GM21786 (cell line): ENCODE measurements around the gene CYTH2.

ENCODE experiments used
- ATAC-seq: cut with Tn5 transposase; IDR thresholded peaks from one replicate; pipeline ENCODE4 v1.9.1; 2021; ENCODE audit not compliant: unreplicated experiment

Gene CYTH2, protein sequence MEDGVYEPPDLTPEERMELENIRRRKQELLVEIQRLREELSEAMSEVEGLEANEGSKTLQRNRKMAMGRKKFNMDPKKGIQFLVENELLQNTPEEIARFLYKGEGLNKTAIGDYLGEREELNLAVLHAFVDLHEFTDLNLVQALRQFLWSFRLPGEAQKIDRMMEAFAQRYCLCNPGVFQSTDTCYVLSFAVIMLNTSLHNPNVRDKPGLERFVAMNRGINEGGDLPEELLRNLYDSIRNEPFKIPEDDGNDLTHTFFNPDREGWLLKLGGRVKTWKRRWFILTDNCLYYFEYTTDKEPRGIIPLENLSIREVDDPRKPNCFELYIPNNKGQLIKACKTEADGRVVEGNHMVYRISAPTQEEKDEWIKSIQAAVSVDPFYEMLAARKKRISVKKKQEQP

DNA sequence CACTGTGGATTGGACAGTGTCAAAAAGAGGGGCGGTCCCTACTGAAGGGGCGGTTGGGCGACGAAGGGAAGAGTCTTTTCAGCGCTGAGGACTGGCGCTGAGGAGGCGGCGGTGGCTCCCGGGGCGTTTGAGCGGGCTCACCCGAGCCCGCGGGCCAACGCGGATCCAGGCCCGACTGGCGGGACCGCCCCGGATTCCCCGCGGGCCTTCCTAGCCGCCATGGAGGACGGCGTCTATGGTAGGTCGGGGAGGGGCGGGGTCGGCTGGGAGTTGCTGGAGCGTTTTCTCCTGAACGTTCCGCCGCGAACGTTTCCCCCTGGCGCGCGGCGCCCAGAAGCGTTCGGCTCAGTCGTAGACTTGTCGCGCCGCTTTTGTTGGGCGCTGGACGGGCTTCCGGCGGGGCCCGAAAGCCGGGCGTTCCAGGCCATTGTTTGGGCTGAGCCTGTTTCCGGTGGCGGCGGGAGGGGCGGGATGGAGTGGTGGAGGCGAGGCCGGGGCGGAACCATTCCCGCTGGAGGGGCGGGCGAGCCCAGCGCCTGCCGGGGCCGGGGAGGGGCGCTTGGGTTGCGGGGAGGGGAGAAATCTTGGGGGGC, at the start of gene CYTH2:
Gene CYTH2 (plus strand): TSS at position 81 of the 593 bp plus-strand sequence. CDS start 139 bp downstream, at position 220.
- peak; percentile 16 for ATAC-seq

DNA sequence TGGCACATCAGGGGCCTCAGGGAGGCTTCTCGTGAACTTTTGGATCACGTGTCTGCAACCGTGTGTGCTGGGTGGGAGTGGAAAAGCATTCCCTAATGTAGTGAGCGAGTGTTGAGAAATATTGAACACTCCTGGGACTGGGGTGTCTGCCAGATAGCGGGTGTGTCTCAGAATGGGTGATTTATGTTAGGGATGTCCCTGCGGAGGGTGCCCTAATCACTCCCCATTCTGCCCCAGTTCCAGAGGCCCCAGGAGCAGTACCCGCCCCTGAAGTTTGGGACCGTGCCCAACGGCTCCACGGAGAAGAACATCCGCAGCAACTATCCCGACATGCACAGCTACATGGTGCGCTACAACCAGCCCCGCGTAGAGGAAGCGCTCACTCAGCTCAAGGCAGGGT, 47.6 kb upstream of the CYTH2 start:
- ATAC-seq, result no peak

- no peak for ATAC-seq
These were observed 44.4 kb upstream of the CYTH2 start for GRCh38 chr19:48424694-48425219.

DNA sequence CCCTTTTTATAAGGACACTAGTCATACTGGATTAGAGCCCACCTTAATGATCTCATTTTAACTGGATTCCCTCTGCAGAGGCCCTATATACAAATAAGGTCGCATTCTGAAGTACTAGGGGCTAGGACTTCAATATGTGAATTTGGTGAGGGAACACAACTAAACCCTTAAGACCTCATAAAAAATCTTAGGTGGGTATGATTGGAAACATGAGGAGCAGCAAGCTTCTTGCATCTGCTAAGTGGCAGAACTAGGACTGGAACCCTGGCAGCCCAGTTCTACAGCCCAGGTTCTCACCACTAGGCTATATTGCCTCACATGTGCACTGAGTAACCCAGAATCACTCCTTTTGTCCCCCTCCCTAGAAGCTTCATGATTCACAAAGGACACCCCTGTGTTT, 40.5 kb upstream of the CYTH2 start:
- ATAC-seq, result no peak

GRCh38 chr19:48433337-48433736, 35.8 kb upstream of the CYTH2 start:
- ATAC-seq, result no peak

GRCh38 chr19:48436586-48436985, 32.6 kb upstream of the CYTH2 start:
- no peak for ATAC-seq

DNA sequence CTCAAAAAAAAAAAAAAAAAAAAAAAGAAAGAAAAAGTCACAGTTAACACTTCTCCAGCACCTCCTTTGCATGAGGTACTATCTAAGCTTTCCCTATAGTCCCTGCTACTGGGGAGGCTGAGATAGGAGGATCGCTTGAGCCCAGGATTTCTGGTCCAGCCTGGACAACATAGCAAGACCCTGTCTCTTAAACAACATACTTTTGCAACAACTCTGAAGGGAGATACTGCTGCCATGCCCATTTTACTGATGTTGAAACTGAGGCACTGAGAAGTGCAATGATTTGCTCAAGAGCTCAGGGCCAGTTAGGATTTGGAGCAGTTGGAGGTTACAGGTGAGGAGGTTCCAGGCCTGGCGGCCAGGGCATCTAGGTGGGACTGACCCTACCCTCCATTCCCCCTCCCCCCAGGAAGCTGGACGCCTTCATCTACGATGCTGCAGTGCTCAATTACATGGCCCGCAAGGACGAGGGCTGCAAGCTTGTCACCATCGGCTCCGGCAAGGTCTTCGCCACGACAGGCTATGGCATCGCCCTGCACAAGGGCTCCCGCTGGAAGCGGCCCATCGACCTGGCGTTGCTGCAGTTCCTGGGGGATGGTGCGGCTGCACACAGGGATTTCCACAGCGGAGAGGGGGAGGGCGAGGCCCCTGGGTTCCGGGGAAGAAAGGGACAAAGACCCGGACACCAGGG, 27.7 kb upstream of the CYTH2 start:
- no peak for ATAC-seq

DNA sequence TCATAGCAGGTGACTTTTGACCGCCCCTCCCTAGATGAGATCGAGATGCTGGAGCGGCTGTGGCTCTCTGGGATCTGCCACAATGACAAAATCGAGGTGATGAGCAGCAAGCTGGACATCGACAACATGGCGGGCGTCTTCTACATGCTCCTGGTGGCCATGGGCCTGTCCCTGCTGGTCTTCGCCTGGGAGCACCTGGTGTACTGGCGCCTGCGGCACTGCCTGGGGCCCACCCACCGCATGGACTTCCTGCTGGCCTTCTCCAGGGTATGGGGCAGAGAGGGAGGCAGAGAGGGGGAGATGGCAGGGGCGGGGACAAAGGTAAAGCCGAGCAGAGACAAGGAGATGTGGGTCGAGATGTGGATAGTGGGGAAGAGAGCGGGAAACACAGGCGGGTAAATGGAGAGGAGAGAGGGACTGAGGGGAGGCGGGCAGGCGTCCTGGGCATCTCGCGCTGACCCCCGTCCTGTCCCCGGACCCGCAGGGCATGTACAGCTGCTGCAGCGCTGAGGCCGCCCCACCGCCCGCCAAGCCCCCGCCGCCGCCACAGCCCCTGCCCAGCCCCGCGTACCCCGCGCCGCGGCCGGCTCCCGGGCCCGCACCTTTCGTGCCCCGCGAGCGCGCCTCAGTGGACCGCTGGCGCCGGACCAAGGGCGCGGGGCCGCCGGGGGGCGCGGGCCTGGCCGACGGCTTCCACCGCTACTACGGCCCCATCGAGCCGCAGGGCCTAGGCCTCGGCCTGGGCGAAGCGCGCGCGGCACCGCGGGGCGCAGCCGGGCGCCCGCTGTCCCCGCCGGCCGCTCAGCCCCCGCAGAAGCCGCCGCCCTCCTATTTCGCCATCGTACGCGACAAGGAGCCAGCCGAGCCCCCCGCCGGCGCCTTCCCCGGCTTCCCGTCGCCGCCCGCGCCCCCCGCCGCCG, 26.8 kb upstream of the CYTH2 start:
- ATAC-seq, result no peak

DNA sequence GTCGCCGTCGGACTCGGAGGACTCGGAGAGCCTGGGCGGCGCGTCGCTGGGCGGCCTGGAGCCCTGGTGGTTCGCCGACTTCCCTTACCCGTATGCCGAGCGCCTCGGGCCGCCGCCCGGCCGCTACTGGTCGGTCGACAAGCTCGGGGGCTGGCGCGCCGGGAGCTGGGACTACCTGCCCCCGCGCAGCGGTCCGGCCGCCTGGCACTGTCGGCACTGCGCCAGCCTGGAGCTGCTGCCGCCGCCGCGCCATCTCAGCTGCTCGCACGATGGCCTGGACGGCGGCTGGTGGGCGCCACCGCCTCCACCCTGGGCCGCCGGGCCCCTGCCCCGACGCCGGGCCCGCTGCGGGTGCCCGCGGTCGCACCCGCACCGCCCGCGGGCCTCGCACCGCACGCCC, 25.9 kb upstream of the CYTH2 start:
- ATAC-seq, result no peak

GRCh38 chr19:48443731-48444128, 25.4 kb upstream of the CYTH2 start:
- ATAC-seq, result no peak

DNA sequence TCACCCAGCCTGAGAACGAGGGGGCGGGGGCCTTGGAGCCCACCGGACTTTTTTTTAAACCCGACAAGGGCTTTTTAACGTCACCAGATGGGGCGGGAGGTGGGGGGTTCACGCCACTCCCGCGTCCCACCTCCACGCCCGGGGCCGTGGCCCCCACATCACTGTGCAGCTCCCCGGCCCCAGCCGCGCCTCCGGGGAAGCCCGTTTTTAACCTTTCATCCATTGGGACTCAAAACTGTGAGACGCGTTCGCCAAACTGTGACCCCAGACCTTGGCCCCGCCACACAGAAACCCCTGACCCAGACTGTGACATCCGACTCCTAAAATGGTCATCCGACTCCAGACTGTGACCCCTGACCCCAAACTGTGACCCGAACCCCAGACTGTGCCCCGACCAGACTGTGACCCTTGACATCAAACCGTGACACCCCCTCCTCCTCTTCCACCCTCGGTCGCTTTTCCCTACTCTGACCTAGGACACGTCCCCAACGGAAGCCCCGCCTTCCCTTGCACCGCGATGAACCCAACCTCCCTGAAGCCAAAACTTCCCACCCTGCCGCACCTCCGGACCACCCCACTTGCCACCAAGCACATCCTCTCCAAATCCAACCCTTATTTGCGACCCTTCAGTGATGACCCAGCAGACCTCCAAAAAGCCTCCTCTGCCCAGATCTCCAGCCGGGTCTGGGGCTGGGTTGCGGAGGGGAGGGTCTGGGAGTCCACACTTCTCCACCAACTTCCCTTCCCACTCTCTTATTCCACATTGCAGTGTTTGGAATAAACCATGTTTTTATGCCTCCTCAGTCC, 24.8 kb upstream of the CYTH2 start:
- ATAC-seq, result no peak

GRCh38 chr19:48444936-48445200, 24.3 kb upstream of the CYTH2 start:
- ATAC-seq, result no peak

GRCh38 chr19:48445256-48445605, 23.9 kb upstream of the CYTH2 start:
- peak; percentile 20 for ATAC-seq

DNA sequence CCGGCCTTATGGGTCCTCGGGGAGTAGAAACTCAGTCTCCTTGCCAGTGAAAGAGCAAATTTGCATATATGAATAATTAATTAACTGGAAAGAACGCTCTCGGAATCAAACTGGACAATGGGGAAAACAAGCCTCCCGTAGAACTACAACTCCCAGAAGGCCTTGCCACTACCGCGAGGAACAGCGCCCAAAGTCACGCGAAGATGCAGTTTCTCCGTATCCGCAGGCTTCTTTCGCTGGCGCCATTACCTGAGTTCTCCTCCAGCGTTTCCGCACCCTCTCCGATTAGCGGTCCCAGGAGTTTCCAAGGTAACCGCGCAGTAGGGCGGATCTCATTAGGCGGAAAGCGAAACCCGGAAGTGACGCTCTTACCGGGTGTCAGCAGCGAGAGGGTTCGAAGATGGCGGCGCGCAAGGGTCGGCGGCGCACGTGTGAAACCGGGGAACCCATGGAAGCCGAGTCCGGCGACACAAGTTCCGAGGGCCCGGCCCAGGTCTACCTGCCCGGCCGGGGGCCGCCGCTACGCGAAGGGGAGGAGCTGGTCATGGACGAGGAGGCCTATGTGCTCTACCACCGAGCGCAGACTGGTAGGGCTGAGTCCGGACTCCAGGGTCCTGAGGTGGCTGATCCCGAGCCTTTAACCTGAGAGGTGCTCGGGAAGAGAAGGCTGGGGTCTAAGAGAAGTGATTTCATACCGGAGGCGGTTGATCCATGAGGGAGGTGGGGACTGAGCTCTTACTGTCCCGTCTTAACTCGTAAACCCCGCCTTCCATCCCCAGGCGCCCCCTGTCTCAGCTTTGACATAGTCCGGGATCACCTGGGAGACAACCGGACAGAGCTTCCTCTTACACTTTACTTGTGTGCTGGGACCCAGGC, 23.3 kb upstream of the CYTH2 start, which contains the start of gene GRWD1:
Gene GRWD1 (plus strand): TSS at position 378 of the 876 bp plus-strand sequence. CDS start 23 bp downstream, at position 401.
- ATAC-seq, result peak; percentile 84

DNA sequence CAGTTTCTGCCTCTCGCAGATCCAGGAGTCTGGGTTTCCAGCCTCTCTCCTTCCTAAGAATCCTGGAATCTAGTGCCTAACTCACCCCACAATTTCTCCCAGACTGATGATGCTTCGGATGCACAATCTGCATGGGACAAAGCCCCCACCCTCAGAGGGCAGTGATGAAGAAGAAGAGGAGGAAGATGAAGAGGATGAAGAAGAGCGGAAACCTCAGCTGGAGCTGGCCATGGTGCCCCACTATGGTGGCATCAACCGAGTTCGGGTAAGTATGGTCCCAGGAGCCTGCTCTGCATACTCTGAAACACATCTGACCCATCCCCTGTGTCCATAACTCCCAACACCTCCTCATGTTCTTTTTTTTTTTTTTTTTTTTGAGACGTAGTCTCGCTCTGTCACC, 22.6 kb upstream of the CYTH2 start:
- ATAC-seq, result no peak

DNA sequence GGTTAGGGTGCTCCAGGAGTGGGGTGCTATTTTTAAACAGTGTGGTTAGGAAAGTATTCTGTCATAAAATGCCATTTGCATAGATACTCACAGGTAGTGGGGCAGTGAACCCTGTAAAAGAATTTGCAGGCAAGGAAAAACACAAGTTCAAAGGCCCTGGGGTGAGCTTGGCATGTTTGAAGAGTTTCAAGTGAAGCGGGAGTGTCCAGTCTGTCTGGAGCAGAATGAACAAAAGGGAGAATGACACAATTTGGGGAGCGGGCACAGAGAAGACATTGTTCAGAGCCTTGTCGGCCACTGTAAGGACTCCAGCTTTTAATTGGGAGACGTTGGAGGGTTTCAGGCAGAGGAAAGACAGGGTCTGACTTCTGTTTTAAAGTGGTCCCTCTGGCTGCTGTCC, 20.6 kb upstream of the CYTH2 start:
- ATAC-seq, result no peak

DNA sequence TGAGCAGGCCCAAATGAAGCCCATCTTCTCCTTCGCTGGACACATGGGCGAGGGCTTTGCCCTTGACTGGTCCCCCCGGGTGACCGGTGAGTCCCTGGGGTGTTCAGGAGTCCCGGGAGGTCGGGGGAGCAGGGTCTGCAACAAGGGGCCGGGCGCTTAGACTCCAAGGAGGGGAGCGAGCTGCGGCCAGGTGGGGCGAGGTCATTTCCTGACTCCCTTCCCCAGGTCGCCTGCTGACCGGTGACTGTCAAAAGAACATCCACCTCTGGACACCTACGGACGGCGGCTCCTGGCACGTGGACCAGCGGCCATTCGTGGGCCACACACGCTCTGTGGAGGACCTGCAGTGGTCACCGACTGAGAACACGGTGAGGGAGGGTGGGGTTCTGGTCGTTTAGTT, 18.7 kb upstream of the CYTH2 start:
- ATAC-seq, result no peak

- no peak for ATAC-seq
These were observed 18.3 kb upstream of the CYTH2 start for GRCh38 chr19:48450863-48451262.

DNA sequence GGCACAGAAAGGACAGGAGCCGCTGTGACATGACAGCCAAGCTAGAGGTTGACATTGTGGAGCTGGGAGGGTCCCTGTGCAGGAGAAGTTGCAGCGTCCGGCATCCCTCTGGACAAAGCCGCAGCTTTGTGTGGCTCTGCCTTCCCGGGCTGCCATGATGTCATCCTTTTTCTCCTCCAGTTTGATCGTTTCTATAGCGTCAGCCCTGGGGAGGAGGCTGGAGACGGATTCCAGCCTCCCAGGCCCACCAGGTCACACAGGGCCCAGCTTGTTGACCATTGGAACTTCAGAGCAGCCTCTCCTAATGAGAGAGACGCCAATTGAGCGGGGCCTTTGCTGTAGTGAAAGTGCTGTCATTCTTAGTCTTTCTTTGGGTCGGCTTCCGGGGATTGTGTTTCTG, 17.5 kb upstream of the CYTH2 start:
- ATAC-seq, result no peak
